Suppressor macrophage treated with lipopolysaccharide for 4 hours (primary cell): ENCODE results near the gene IFNL2.

ENCODE experiments used
- DNase-seq: peaks from one replicate; pipeline ENCODE4 v3.0.0-alpha.2; 2020

IFNL2 gene

GRCh38 chr19:39319098-39319891 is 51.1 kb downstream of the IFNL2 start:
- no peak for DNase-seq
